ENCODE measurements around the gene DPF3.
"Not testable (repeated sequence)": the region's sequence is repeated elsewhere in the genome, so short reads cannot be mapped to it uniquely, and the experiment has no call there.

DPF3 gene

GRCh38 chr14:72878746-72879145, 15.2 kb downstream of the DPF3 start:
- DNase-seq: no peak

GRCh38 chr14:72876710-72877063, 17.2 kb downstream of the DPF3 start:
- no peak for DNase-seq

- DNase-seq: no peak
These were observed 17.7 kb downstream of the DPF3 start for GRCh38 chr14:72876005-72876709.

- not testable (repeated sequence) for DNase-seq
These were observed 23.0 kb downstream of the DPF3 start for GRCh38 chr14:72870878-72871277.

- DNase-seq: no peak
These were observed 24.2 kb downstream of the DPF3 start for GRCh38 chr14:72869407-72870329.

- no peak for DNase-seq
These were observed 25.4 kb downstream of the DPF3 start for GRCh38 chr14:72868500-72868899.

- DNase-seq: no peak
These were observed 29.1 kb downstream of the DPF3 start for GRCh38 chr14:72864712-72865365.

- DNase-seq: no peak
These were observed 30.5 kb downstream of the DPF3 start for GRCh38 chr14:72863216-72864006.

- DNase-seq: no peak
These were observed 37.2 kb downstream of the DPF3 start for GRCh38 chr14:72856530-72857266.

- no peak for DNase-seq
These were observed 38.0 kb downstream of the DPF3 start for GRCh38 chr14:72855913-72856312.

GRCh38 chr14:72852194-72852593, 41.7 kb downstream of the DPF3 start:
- DNase-seq: no peak

- DNase-seq: no peak
These were observed 42.3 kb downstream of the DPF3 start for GRCh38 chr14:72851635-72852034.

GRCh38 chr14:72850360-72850759, 43.5 kb downstream of the DPF3 start:
- no peak for DNase-seq

GRCh38 chr14:72849222-72849621, 44.7 kb downstream of the DPF3 start:
- DNase-seq: no peak

GRCh38 chr14:72847721-72848120, 46.2 kb downstream of the DPF3 start:
- DNase-seq: no peak

- no peak for DNase-seq
These were observed 48.2 kb downstream of the DPF3 start for GRCh38 chr14:72845683-72846082.

- no peak for DNase-seq
These were observed 48.7 kb downstream of the DPF3 start for GRCh38 chr14:72845196-72845595.

GRCh38 chr14:72844524-72844923, 49.4 kb downstream of the DPF3 start:
- DNase-seq: no peak

GRCh38 chr14:72839753-72840607, 53.9 kb downstream of the DPF3 start:
- no peak for DNase-seq

- no peak for DNase-seq
These were observed 54.5 kb downstream of the DPF3 start for GRCh38 chr14:72839351-72839750.

- no peak for DNase-seq
These were observed 57.8 kb downstream of the DPF3 start for GRCh38 chr14:72836085-72836484.

Measured in KG1 (cell line).